Keratinocyte (primary cell): Measurements from ENCODE around the gene ADGRB3. TPM values are rescaled to one million over a fixed set of nuclear protein-coding genes. Genes with fewer than 3 reads are reported as not detected.
"Not testable (repeated sequence)": the region's sequence is repeated elsewhere in the genome, so short reads cannot be mapped to it uniquely, and the experiment has no call there.

Experiments used
- DNase-seq: peaks from one replicate; pipeline ENCODE4 v3.0.0-alpha.2; 2011; ENCODE audit warnings: low read depth, missing footprints, low spot score
- FAIRE-seq: peaks from 2 replicates; lab custom pipeline; 2011; peaks lifted over from hg19 to GRCh38; lab: Jason Lieb, UNC
- H2AFZ ChIP-seq: 2 replicates; pipeline ENCODE4 v1.6.0; 2012; ENCODE audit warnings: low read length, control low read depth, inconsistent platforms; ENCODE audit not compliant: control insufficient read depth
- H3K27ac ChIP-seq: 2 replicates; pipeline ENCODE4 v1.5.1; 2011; ENCODE audit warnings: low read length; ENCODE audit not compliant: control insufficient read depth, insufficient read depth
- H3K27me3 ChIP-seq: 3 replicates; pipeline ENCODE4 v1.6.0; 2011; ENCODE audit warnings: low read length; ENCODE audit not compliant: control insufficient read depth, insufficient read depth; ENCODE audit errors: extremely low read depth
- H3K36me3 ChIP-seq, 2 experiments: 2 replicates in 1 of 2; 3 replicates in 1 of 2; pipeline ENCODE4 v1.5.1; 2011; ENCODE audit warnings: low read length in 2 of 2, mild to moderate bottlenecking in 1 of 2; ENCODE audit not compliant: control insufficient read depth in 2 of 2, insufficient read depth in 2 of 2; ENCODE audit errors: extremely low read depth in 1 of 2
- H3K4me1 ChIP-seq: 3 replicates; pipeline ENCODE4 v1.5.1; 2011; ENCODE audit warnings: low read length; ENCODE audit not compliant: control insufficient read depth, insufficient read depth; ENCODE audit errors: extremely low read depth
- H3K4me2 ChIP-seq: 3 replicates; pipeline ENCODE4 v1.6.0; 2011; ENCODE audit warnings: low read depth, low read length; ENCODE audit not compliant: control insufficient read depth, insufficient read depth; ENCODE audit errors: extremely low read depth
- H3K4me3 ChIP-seq, 3 experiments: fragments of 200-600 bp in 1 of 3; sonication (generic) in 1 of 3; 2 replicates in 2 of 3; 3 replicates in 1 of 3; pipeline ENCODE4 v1.5.1; 2011 to 2016; ENCODE audit warnings: low read length in 3 of 3, mild to moderate bottlenecking in 3 of 3, control low read depth in 2 of 3, inconsistent platforms in 1 of 3, low read depth in 1 of 3, mixed read lengths in 1 of 3, mixed run types in 1 of 3, moderate library complexity in 1 of 3; ENCODE audit not compliant: control insufficient read depth in 2 of 3, insufficient read depth in 2 of 3; ENCODE audit errors: extremely low read depth in 1 of 3
- H3K79me2 ChIP-seq: 2 replicates; pipeline ENCODE4 v1.6.0; 2012; ENCODE audit warnings: low read length; ENCODE audit not compliant: control insufficient read depth, insufficient read depth
- H3K9ac ChIP-seq: 3 replicates; pipeline ENCODE4 v1.6.0; 2011; ENCODE audit warnings: low read length; ENCODE audit not compliant: control insufficient read depth, insufficient read depth; ENCODE audit errors: extremely low read depth
- H3K9me1 ChIP-seq: 3 replicates; pipeline ENCODE4 v1.6.0; 2011; ENCODE audit warnings: low read length; ENCODE audit not compliant: control insufficient read depth, insufficient read depth; ENCODE audit errors: extremely low read depth
- H3K9me3 ChIP-seq: 2 replicates; pipeline ENCODE4 v1.5.1; 2012; ENCODE audit warnings: low read depth, low read length; ENCODE audit not compliant: control insufficient read depth
- H4K20me1 ChIP-seq: 3 replicates; pipeline ENCODE4 v1.6.0; 2011; ENCODE audit warnings: low read length; ENCODE audit not compliant: control insufficient read depth, insufficient read depth; ENCODE audit errors: extremely low read depth
- CTCF ChIP-seq, 3 experiments: IDR thresholded peaks in 1 of 3; conservative IDR thresholded peaks in 1 of 3; optimal IDR thresholded peaks in 1 of 3; 2 replicates in 2 of 3; 3 replicates in 1 of 3; pipeline versions ENCODE3 to v1.5.1; 2011; ENCODE audit warnings: low read length in 3 of 3, mild to moderate bottlenecking in 3 of 3, moderate library complexity in 2 of 3, control low read depth in 1 of 3, inconsistent platforms in 1 of 3; ENCODE audit not compliant: insufficient read depth in 2 of 3; ENCODE audit errors: extremely low read depth in 1 of 3
- EZH2 ChIP-seq: IDR thresholded peaks from one replicate; pipeline ENCODE4 v1.6.1; 2012; ENCODE audit warnings: inconsistent platforms, mild to moderate bottlenecking, low read length, moderate library complexity
- dilution Hi-C: fragments of 300-500 bp; cut with MboI; formaldehyde crosslinking; loops from one replicate; pipeline ENCODE4 v1.7.0; 2020; ENCODE audit warnings: low sequenced_read_pairs; ENCODE audit not compliant: extremely low pct_ligation_motif_present
- polyA plus RNA-seq, 5 experiments: library from polyadenylated mRNA; depleted of rRNA in 3 of 5; stranded (reverse) in 3 of 5; stranded (forward) in 1 of 5; unstranded in 1 of 5; fragments of >200 nt; gene quantifications; 1 replicate in 1 of 5; 2 replicates in 3 of 5; 3 replicates in 1 of 5; pipeline versions ENCODE4 v1.2.1 to v1.2.3, GENCODE V29; 2011 to 2012; ENCODE audit warnings: missing spikeins in 2 of 5, low read depth in 1 of 5, low replicate concordance in 1 of 5

The ADGRB3 gene
- polyA plus RNA-seq, 1 donor (not counting 4 experiments of a cell fraction or from before 2014, with no cell fraction given) = not detected

GRCh38 chr6:69424581-69424980 is 789.5 kb downstream of the ADGRB3 start:
- TF ChIP-seq CTCF (optimal IDR thresholded peaks at IDR 0.05 in 1 of 3, IDR thresholded peaks at IDR 0.05 in 1 of 3, conservative IDR thresholded peaks at IDR 0.05 in 1 of 3; ENCODE audit: extremely low read depth in 1 of 3, insufficient read depth in 2 of 3, low read length in 3 of 3) (no peak), EZH2 (no peak)

GRCh38 chr6:69427882-69428281 is 792.8 kb downstream of the ADGRB3 start:
- Histone ChIP-seq H3K4me3 (no peak overlapping the region), H3K79me2 (no peaks in the 10 kb centered on the region), H3K9me3 (no peaks in the 10 kb centered on the region), H3K9ac (no peak overlapping the region), H4K20me1 (no peaks in the 10 kb centered on the region), H3K27me3 (no peaks in the 10 kb centered on the region), H3K4me1 (no peaks in the 10 kb centered on the region), H3K36me3 (no peaks in the 10 kb centered on the region), H3K27ac (no peak overlapping the region), H3K4me2 (no peak overlapping the region), H3K9me1 (no peaks in the 10 kb centered on the region), H2AFZ (no peak overlapping the region)
- FAIRE-seq = no peak
- no peak for DNase-seq
- TF ChIP-seq CTCF (optimal IDR thresholded peaks at IDR 0.05 in 1 of 3, IDR thresholded peaks at IDR 0.05 in 1 of 3, conservative IDR thresholded peaks at IDR 0.05 in 1 of 3; ENCODE audit: extremely low read depth in 1 of 3, insufficient read depth in 2 of 3, low read length in 3 of 3) = no peak
- dilution Hi-C loops = no loop called here

More at GRCh38 chr6:69424581-69424980, 789.5 kb downstream of the ADGRB3 start:
- H3K27me3 ChIP-seq = no peaks in the 10 kb centered on the region
- no peaks in the 10 kb centered on the region for H3K9me3 ChIP-seq
- no peaks in the 10 kb centered on the region for H3K9me1 ChIP-seq
- H2AFZ ChIP-seq = no peak overlapping the region
- dilution Hi-C loops = no loop called here
- FAIRE-seq (no peak), DNase-seq (no peak)
- H3K79me2 ChIP-seq = no peaks in the 10 kb centered on the region
- H3K27ac ChIP-seq = no peak overlapping the region
- no peak overlapping the region for H3K4me3 ChIP-seq
- H3K4me1 ChIP-seq = no peaks in the 10 kb centered on the region
- no peak overlapping the region for H3K4me2 ChIP-seq
- no peak overlapping the region for H3K9ac ChIP-seq
- H3K36me3 ChIP-seq = no peaks in the 10 kb centered on the region
- H4K20me1 ChIP-seq = no peaks in the 10 kb centered on the region

- DNase-seq, H3K79me2 ChIP-seq, H4K20me1 ChIP-seq, H3K4me2 ChIP-seq, FAIRE-seq, H3K4me1 ChIP-seq, H3K4me3 ChIP-seq, H3K36me3 ChIP-seq, H3K9me1 ChIP-seq, H3K27me3 ChIP-seq, H3K9me3 ChIP-seq, H3K9ac ChIP-seq, H3K27ac ChIP-seq, dilution Hi-C loops, H2AFZ ChIP-seq: not testable (repeated sequence)
These were observed 797.1 kb downstream of the ADGRB3 start for GRCh38 chr6:69432168-69432567.

- H3K4me3 ChIP-seq, H2AFZ ChIP-seq, H3K4me2 ChIP-seq, FAIRE-seq, H4K20me1 ChIP-seq, H3K9ac ChIP-seq, H3K36me3 ChIP-seq, DNase-seq, H3K27me3 ChIP-seq, H3K27ac ChIP-seq, dilution Hi-C loops, H3K4me1 ChIP-seq, H3K79me2 ChIP-seq, H3K9me1 ChIP-seq, H3K9me3 ChIP-seq: not testable (repeated sequence)
These were observed 798.0 kb downstream of the ADGRB3 start for GRCh38 chr6:69433116-69433515.
